GM12892 (cell line): ENCODE measurements around the gene HACE1.

ENCODE experiments used
- POLR2A ChIP-seq: IDR thresholded peaks from 2 replicates; pipeline ENCODE4 v1.6.1; 2011; ENCODE audit warnings: low read depth, low read length, control low read depth
- POLR2AphosphoS5 ChIP-seq: IDR thresholded peaks from 2 replicates; pipeline ENCODE4 v1.6.1; 2011; ENCODE audit warnings: low read depth, low read length, control low read depth
- TAF1 ChIP-seq: IDR thresholded peaks from 2 replicates; pipeline ENCODE4 v1.6.1; 2011; ENCODE audit warnings: low read depth, mild to moderate bottlenecking, control low read depth, low read length, borderline replicate concordance

GRCh38 chr6:104809116-104809515 is 50.6 kb downstream of the HACE1 start:
- TF ChIP-seq POLR2A (no peak), TAF1 (no peak), POLR2AphosphoS5 (no peak)
